Activated naive CD4-positive, alpha-beta T cell treated with Interleukin-2 at 50 U/mL for 16 hours (primary cell): ENCODE data around the gene SRMS.

Experiments used
- DNase-seq: peaks from one replicate; pipeline ENCODE4 v3.0.0-alpha.2; 2020

Gene SRMS

DNA sequence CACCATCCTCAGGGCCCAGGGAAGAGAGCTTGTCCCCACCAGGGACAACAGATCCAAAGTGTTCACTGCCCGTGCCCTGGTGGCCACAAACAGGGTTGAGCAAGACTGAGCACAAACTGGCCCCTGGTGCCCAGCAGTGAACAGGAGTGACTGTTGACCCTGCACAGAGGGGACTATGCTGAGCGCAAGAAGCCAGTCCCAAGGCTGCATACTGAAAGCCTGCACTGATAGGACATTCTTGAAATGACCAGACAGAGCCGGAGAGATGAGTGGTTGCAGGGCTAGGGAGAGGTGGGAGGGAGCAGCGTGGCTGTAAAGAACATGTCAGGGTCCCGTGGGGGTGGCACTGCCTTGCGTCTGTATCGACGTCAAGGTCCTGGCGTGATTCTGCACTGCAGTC lies 3.5 kb upstream of the SRMS start:
- DNase-seq = no peak

GRCh38 chr20:63549679-63550282 lies 2.2 kb upstream of the SRMS start:
- no peak for DNase-seq

- no peak for DNase-seq
Measured at GRCh38 chr20:63549019-63549418, 1.5 kb upstream of the SRMS start.

DNA sequence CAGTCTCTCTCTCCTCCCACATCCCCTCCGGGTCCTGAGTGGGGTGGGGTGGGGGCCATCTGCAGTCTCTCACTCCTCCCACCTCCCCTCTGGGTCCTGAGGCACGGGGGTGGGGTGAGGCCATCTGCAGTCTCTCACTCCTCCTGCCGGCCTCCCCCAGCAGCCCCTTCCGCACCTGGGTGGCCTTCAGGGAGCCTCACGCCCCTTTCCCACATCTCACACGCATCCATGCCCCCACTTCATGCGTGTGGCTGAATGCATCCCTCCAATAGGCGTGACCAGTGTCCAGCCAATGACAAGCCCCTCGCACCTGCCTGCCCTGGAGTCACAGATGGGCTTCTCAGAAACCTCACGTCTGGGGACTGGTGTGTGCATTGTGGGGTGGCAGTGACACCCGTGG lies 993 bp upstream of the SRMS start:
- no peak for DNase-seq

- DNase-seq = no peak
Measured at GRCh38 chr20:63546956-63547724, 409 bp downstream of the SRMS start.

GRCh38 chr20:63546256-63546955 lies 1.1 kb downstream of the SRMS start:
- no peak for DNase-seq

DNA sequence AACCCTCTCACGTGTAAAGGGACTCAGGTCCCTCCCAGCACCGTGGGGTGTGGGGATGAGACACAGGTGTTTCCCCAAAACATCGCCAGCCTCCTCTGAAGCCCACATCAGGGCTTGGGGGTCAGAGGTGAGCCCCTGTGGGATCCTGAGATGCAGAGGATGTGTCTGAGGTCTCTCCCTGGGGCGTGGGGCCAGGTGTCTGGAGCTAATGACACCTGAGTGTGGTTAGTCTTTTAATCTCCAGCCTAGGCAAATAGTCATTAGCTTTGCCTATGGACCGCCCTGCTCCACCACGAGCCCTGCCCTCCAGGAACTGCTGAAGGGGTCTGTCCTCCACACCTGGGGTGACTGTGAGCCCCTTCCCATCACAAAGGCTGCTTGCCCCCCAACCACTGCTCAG lies 1.7 kb downstream of the SRMS start:
- no peak for DNase-seq

DNA sequence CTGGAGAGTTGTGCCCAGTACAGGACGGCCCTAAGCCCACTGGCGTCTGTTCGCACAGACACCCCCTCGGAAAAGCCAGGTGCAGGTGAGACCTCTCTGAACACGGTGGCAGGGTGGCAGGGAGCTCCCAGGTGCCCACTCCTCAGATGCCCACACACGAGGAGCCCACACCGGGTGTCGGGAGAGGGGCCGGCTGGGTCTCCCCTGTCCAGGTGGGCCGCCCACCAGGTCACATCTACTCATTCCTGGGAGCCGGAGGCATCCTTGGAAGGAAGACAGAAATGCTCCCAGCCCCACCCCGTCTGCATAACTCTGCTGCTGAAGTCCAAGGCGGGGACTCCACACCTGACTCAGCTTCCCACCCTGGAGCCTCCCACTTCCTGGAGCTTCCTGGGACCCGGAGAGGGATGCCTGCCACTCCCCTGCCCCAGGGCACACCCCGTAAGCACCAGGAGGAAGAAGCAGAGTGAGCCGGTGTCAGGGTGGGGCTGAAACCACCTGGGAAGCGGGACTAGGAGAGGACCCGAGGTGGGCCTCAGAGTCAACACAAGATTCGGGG lies 2.5 kb downstream of the SRMS start:
- DNase-seq = no peak

- DNase-seq = no peak
Measured at GRCh38 chr20:63544241-63544957, 3.1 kb downstream of the SRMS start.

DNA sequence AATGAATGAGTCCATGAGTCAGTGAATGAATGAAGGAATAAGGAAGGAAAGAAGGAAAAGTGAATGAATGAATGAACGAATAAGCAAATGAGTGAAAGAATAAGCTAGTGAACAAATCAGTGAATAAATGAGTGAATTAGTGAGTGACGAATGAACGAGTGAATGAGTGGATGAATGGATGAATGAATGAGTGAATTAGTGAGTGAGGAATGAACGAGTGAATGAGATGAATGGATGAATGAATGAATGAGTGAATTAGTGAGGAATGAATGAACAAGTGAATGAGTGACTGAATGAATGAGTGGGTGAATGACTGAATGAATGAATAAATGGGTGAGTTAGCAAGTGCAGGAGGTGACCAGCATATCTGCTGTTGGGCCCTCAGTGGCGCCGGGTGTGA lies 3.8 kb downstream of the SRMS start:
- DNase-seq = no peak

DNA sequence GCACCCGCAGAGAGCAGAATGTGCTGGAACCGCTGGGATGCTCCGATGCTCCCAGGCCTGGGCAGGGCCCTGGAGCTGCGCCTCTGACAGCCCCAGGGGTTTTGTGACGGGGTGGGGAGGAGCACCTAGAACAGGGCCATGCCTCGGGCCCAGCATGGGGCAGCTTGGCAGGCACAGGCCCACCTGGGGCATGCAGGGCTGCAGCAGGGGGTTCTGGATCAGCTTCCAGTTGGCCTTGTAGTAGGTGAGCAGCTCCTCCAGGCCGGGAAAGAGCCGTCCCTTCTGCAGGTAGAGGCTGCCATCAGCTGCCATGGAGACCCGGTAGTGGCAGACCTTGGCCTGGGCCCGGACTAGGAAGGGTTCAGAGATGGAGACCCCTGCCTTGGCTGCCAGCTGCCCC lies 4.4 kb downstream of the SRMS start:
- no peak for DNase-seq

- DNase-seq = no peak
Measured at GRCh38 chr20:63542696-63543095, 4.9 kb downstream of the SRMS start.

DNA sequence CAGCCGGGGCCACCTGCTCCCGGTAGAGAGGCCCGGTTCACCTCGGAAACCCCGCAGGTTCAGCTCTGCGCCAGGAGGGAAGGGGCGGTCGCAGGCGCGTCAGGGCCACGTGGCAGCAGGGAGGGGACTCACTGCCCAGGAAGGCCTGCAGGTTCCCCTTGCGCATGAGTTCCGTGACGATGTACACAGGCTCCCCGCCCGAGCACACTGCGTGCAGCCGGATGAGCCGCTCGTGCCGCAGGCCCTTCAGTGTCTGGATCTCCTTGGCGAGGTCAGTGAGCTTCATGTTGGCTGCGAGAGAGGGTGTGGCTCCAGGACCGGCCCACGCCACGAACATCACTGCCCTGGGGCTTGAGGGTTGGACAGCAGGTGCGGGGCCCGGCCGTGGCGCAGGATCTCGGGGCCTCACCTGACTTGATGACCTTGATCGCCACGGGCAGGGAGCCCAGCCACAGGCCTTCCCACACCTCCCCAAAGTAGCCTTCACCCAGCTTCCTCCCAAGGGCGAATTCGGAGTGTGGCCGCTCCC lies 5.5 kb downstream of the SRMS start:
- no peak for DNase-seq

DNA sequence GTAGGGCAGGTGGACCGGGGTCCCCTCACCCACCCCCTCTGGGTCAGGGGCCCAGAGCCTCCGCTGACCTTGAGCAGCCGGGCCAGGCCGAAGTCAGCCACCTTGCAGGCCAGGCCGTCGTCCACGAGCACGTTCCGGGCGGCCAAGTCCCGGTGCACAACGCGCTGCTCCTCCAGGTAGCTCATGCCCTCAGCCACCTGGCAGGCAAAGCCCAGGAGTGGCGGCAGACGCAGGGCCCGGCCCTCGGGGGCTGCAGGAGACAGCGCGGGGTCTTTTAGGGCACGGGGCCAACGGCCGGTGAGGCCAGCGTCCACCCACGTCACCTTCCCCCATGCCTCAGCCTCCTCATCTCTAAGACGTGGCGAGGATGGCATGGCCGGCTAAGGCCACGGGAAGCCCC lies 6.2 kb downstream of the SRMS start:
- no peak for DNase-seq

DNA sequence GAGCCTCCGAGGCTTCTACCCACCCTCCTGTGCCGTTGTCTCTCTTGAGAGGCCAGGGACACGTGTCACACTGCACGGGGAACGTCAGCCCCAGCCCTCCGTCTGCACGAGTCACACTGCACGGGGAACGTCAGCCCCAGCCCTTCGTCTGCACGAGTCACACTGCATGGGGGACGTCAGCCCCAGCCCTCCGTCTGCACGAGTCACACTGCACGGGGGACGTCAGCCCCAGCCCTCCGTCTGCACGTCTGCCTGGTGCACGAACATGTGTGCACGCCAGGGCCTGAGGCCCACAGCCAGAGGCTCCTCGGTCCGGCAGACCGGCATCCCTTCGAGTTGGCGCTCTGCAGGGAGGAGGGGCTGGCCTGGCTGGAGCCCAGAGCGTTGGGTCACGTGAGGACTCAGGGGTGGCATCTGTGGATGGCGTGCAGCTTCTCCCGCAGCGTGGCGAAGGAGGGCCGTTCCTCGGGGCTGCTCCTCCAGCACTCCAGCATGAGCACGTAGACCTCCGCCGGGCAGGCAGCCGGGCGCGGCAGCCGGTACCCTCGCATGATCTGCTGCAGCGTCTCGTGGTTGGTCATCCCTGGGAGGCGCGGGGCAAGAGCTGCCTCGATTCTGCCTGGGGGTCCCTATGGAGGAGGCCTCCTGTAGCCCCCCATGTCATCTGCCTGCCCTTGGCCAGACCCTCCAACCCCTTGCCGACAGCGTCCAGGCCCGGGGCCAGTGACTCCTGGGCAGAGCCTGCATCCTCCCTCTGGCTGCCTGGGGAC lies 6.9 kb downstream of the SRMS start:
- DNase-seq = no peak

DNA sequence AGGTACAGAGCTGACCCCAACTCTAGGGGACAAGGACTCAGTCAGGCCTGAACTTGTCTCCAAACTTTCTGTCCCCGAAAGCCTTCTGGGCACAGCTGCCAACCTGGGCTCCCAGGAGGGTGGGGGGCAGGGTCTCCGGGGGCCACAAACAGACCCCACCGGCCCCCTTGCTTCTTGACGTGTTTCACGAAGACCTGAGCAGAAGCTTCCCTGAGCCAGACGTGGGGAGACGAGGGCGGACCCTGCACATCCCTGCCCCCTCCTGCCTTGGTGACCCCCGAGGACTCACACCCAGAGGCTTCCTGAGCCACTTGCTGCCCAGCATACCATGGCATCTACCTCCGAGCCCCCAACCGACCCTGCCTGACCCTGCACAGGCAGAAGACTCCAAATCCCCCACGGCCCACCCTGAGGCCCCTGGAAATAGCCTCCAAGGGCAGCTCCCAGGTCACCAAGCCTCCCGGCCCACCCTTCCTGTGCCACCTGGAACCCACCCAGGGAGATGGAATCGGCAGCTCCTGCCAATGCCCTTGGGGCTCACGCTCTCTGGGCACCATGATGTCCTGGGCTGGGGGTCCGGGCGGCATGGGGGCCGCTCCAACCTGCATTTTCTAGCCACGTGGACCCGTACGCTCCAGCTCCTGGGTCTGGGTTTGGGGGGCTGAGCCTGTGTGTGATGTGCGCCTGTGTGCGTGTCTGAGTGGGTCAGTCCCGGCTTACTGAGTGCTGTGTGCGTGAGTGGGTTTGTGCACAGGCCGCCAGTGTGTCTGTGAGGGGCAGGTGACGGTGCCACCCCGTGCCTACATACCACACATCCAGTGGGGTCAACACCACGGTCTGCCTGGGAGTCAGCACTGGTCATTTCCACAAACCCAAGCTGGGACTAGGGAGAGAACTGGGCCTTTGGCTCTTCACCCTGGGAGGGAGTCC lies 7.8 kb downstream of the SRMS start:
- DNase-seq = no peak

GRCh38 chr20:63539092-63539430 lies 8.5 kb downstream of the SRMS start:
- no peak for DNase-seq

GRCh38 chr20:63538204-63539091 lies 9.1 kb downstream of the SRMS start:
- peak; percentile 34 for DNase-seq

- peak; percentile 96 for DNase-seq
Measured at GRCh38 chr20:63537525-63538203, 9.9 kb downstream of the SRMS start.
